ENCODE measurements around the gene AHCTF1. TPM values are rescaled to one million over a fixed set of nuclear protein-coding genes. Genes with fewer than 3 reads are reported as not detected.

The AHCTF1 gene, protein sequence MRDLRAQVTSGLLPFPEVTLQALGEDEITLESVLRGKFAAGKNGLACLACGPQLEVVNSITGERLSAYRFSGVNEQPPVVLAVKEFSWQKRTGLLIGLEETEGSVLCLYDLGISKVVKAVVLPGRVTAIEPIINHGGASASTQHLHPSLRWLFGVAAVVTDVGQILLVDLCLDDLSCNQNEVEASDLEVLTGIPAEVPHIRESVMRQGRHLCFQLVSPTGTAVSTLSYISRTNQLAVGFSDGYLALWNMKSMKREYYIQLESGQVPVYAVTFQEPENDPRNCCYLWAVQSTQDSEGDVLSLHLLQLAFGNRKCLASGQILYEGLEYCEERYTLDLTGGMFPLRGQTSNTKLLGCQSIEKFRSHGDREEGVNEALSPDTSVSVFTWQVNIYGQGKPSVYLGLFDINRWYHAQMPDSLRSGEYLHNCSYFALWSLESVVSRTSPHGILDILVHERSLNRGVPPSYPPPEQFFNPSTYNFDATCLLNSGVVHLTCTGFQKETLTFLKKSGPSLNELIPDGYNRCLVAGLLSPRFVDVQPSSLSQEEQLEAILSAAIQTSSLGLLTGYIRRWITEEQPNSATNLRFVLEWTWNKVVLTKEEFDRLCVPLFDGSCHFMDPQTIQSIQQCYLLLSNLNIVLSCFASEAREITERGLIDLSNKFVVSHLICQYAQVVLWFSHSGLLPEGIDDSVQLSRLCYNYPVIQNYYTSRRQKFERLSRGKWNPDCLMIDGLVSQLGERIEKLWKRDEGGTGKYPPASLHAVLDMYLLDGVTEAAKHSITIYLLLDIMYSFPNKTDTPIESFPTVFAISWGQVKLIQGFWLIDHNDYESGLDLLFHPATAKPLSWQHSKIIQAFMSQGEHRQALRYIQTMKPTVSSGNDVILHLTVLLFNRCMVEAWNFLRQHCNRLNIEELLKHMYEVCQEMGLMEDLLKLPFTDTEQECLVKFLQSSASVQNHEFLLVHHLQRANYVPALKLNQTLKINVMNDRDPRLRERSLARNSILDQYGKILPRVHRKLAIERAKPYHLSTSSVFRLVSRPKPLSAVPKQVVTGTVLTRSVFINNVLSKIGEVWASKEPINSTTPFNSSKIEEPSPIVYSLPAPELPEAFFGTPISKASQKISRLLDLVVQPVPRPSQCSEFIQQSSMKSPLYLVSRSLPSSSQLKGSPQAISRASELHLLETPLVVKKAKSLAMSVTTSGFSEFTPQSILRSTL (N-terminal part only)
- total RNA-seq, result 26.0 and 31.8 TPM in 2 replicates

DNA sequence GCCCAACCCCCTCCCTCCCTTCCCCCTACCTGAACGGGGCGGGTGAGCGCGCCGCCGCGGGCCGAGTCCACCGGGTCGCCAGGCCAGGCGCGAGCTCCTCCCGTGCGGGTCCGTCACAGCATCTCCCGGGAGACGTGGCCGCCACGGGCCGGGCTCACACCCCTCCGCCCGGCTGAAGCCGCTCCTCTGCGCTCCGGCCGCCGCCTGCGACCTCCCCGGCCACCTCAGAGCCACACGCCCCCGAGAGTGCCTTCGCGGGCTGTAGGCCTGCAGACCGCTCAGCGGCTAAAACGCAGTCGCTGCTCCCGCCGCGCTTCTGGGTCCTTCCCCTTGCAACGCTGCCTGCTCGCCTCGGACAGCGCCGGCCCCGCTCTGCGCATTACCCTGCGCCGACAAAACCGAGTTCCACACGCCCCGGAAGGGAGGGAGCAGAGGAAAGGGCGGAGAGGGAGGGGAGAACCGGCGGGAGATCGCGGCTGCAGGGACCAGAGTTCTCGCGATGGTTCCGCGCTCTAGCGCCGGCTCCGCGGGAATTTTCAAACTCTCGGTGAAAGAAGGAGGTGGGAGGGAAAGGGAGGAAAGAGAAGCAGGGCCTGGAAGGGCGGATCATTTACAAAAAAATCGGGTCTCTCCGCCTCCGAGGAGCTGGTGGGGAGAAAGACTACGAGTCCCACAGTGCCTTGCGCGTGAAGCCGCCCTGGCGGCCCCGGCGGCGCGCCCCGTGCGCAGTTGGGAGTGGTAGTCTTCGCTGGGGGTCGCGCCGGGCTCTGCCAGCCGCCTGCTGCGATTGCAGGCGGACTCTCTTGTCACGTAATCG, at the start of gene AHCTF1:
Gene AHCTF1 (minus strand): TSS at position 400 of the 817 bp plus-strand sequence. CDS start 13,578 bp downstream, outside the sequence.

Other genes starting within 250 kb of the AHCTF1 start
- gene SCCPDH, start 207.5 kb downstream of the AHCTF1 start, total RNA-seq, result 7.2 and 21.7 TPM in 2 replicates
- 2.2 TPM in 1 of 2 replicates, not detected in the other for gene ZNF695, start 76.1 kb upstream of the AHCTF1 start, total RNA-seq
- 2.7 and 3.4 TPM in 2 replicates for gene ZNF670, start 146.9 kb upstream of the AHCTF1 start, total RNA-seq
- 9.4 and 15.9 TPM in 2 replicates for gene ZNF669, start 172.4 kb upstream of the AHCTF1 start, total RNA-seq
- gene ZNF124, start 240.1 kb upstream of the AHCTF1 start, total RNA-seq, result 33.5 and 40.2 TPM in 2 replicates

Data from tracheal epithelial cell (primary cell).